Testis (tissue), 3 donors: ENCODE measurements around the gene EDIL3. TPM values are rescaled to one million over a fixed set of nuclear protein-coding genes. Genes with fewer than 3 reads are reported as not detected.

Source experiments
- DNase-seq: peaks from one replicate; pipeline ENCODE4 v3.0.0-alpha.2; 2019
- H3K27ac ChIP-seq, 2 donors: fragments of 200-600 bp; sonication (generic); one replicate each; pipeline ENCODE4 v1.5.1; 2019
- H3K27me3 ChIP-seq: fragments of 200-600 bp; sonication (generic); one replicate; pipeline ENCODE4 v1.5.1; 2019
- H3K36me3 ChIP-seq: fragments of 200-600 bp; sonication (generic); one replicate; pipeline ENCODE4 v1.5.1; 2017; ENCODE audit warnings: low read depth; ENCODE audit errors: missing control alignments
- H3K4me1 ChIP-seq: fragments of 200-600 bp; sonication (generic); one replicate; pipeline ENCODE4 v1.5.1; 2019
- H3K4me3 ChIP-seq, 2 donors: fragments of 200-600 bp; sonication (generic); one replicate each; pipeline ENCODE4 v1.5.1; 2017 to 2019
- H3K9me3 ChIP-seq: fragments of 200-600 bp; sonication (generic); one replicate; pipeline ENCODE4 v1.5.1; 2017
- CTCF ChIP-seq, 3 experiments: fragments of 450-650 bp in 2 of 3; fragments of 200-600 bp in 1 of 3; sonication (generic) in 1 of 3; IDR thresholded peaks; one replicate each; pipeline ENCODE4 v1.5.1; 2016 to 2019; ENCODE audit warnings: antibody characterized with exemption in 3 of 3, mild to moderate bottlenecking in 2 of 3, moderate library complexity in 1 of 3
- POLR2A ChIP-seq: fragments of 450-650 bp; IDR thresholded peaks from one replicate; pipeline ENCODE4 v1.6.1; 2017; ENCODE audit warnings: antibody characterized with exemption, mild to moderate bottlenecking, moderate library complexity
- WGBS, 2 donors: methylation state at CpG; one replicate each; pipeline ENCODE4 v1.1.5; 2018; 5-methylcytosine and 5-hydroxymethylcytosine counted together
- intact Hi-C: fragments of 100-400 bp; cut with DNase I; formaldehyde crosslinking; loops from one replicate; pipeline ENCODE4 v1.15.1; 2023; ENCODE audit warnings: low total_unique reads
- polyA plus RNA-seq: library from polyadenylated mRNA; stranded (reverse); fragments of 350-450 nt; fragmentation: Illumina TruSeq; extraction: RNeasy Lipid Tissue Mini Kit (QIAGEN cat#74804); gene quantifications from one replicate; pipeline ENCODE4 v1.2.3, GENCODE V29; 2014; ENCODE audit warnings: low read depth, low replicate concordance; ENCODE audit not compliant: insufficient read depth
- total RNA-seq, 2 donors: library from RNA; depleted of rRNA; stranded (reverse); fragments of >200 nt; gene quantifications; one replicate each; pipeline ENCODE4 v1.2.3, GENCODE V29; 2016

The EDIL3 gene
- total and polyA plus RNA-seq, 3 donors from 2014 or later = 3.4 to 8.6 (median 3.5) TPM

DNA sequence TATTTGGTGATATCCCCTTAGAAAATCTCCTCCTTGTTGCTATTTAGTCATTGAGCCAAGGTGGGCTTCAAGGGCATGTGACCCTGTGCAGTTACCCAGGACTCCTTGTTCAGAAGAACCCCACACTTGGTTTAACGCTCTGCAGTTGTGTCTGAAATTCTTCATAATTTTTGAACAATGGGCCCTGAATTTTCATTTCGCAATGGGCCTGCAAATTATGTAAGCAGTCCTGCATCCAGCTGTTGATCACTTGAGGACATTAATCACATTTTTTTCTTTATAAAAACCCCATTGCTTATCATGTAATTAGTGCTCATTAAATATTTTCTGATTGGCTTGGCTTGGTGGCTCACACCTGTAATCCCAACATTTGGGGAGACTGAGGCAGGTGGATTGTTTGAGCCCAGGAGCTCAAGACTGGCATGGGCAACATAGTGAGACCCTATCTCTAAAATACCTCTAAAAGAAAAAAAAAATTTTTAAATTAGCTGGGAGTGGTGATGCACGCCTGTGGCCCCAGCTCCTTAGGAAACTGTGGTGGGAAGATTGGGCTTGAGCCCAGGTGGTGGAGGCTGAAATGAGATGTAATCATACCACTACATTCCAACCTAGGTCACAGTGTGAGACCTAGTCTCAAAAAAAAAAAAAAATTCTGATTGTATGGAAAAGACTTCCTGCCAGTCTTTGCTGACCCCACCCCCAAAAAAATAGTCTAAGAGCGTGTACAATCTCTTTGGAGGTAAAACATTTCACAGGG lies 469.8 kb downstream of the EDIL3 start:
- Histone ChIP-seq H3K4me1 (no peaks in the 10 kb centered on the region), H3K27me3 (no peaks in the 10 kb centered on the region), H3K4me3 (no peak overlapping the region), H3K27ac (no peak overlapping the region), H3K9me3 (no peaks in the 10 kb centered on the region), H3K36me3 (no peaks in the 10 kb centered on the region)
- DNase-seq = no peak
- 81 to 83% methylated on average over 4 of the region's 4 CpGs for WGBS, 2 donors
- no peak for TF ChIP-seq POLR2A
- TF ChIP-seq CTCF (IDR thresholded peaks at IDR 0.05) = no peak
- intact Hi-C loops = no loop called here

- no peak for DNase-seq
- H3K4me1 ChIP-seq = no peaks in the 10 kb centered on the region
- H3K4me3 ChIP-seq = no peak overlapping the region
- H3K27me3 ChIP-seq = no peaks in the 10 kb centered on the region
- no peak overlapping the region for H3K27ac ChIP-seq
- intact Hi-C loops = no loop called here
- H3K36me3 ChIP-seq = no peaks in the 10 kb centered on the region
- no peak for TF ChIP-seq POLR2A
- no peak for TF ChIP-seq CTCF (IDR thresholded peaks at IDR 0.05)
- 48 to 56% methylated on average over 4 of the region's 4 CpGs for WGBS, 2 donors
- H3K9me3 ChIP-seq = no peaks in the 10 kb centered on the region
Observed at GRCh38 chr5:83914199-83914598, 470.5 kb downstream of the EDIL3 start.

- Histone ChIP-seq H3K36me3 (no peaks in the 10 kb centered on the region), H3K27me3 (no peaks in the 10 kb centered on the region), H3K4me1 (no peaks in the 10 kb centered on the region), H3K9me3 (no peaks in the 10 kb centered on the region), H3K27ac (no peak overlapping the region), H3K4me3 (no peak overlapping the region)
- DNase-seq = no peak
- TF ChIP-seq POLR2A (no peak), CTCF (IDR thresholded peaks at IDR 0.05) (no peak)
- intact Hi-C loops = no loop called here
- 86 to 90% methylated on average over 1 of the region's 1 CpG for WGBS, 2 donors
Observed at GRCh38 chr5:83913593-83913992, 471.1 kb downstream of the EDIL3 start.

GRCh38 chr5:83911367-83911919 lies 473.2 kb downstream of the EDIL3 start:
- no peak for DNase-seq
- no peaks in the 10 kb centered on the region for H3K36me3 ChIP-seq
- no peaks in the 10 kb centered on the region for H3K9me3 ChIP-seq
- H3K4me3 ChIP-seq = no peak overlapping the region
- 72 to 82% methylated on average over 2 of the region's 2 CpGs for WGBS, 2 donors
- no peaks in the 10 kb centered on the region for H3K27me3 ChIP-seq
- TF ChIP-seq CTCF (IDR thresholded peaks at IDR 0.05) (no peak), POLR2A (no peak)
- no peaks in the 10 kb centered on the region for H3K4me1 ChIP-seq
- intact Hi-C loops = no loop called here
- no peak overlapping the region for H3K27ac ChIP-seq

DNA sequence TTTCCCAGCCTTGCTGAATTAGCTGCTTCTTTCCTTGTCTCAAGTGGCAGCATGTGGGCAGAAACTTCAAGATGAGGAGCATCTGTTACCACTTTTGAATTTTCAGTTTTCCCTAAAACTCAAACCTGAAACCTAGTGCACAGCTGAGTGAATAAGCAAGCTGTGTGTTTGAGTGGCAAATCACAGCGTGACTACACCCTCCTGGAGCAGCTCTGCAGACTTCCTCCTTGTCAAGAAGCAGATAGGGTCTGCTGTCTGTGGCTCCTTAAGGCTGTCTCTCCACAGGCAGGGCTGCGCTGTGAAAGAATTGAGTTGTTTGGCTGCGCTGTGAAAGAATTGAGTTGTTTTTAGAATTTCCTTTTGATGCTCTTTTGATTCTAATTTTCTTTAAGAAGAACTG lies 484.4 kb downstream of the EDIL3 start:
- intact Hi-C loops = no loop called here
- 67 to 75% methylated on average over 3 of the region's 3 CpGs for WGBS, 2 donors
- Histone ChIP-seq H3K4me1 (no peaks in the 10 kb centered on the region), H3K4me3 (no peak overlapping the region), H3K27me3 (no peaks in the 10 kb centered on the region), H3K36me3 (no peaks in the 10 kb centered on the region), H3K27ac (no peak overlapping the region), H3K9me3 (no peaks in the 10 kb centered on the region)
- no peak for TF ChIP-seq CTCF (IDR thresholded peaks at IDR 0.05)
- no peak for TF ChIP-seq POLR2A
- DNase-seq = no peak
